ELF-1 (cell line): ENCODE results near the gene SERINC4.
A peak's percentile ranks its signal among the peaks of the same experiment; 100 is the strongest.
"Not testable (repeated sequence)": the region's sequence is repeated elsewhere in the genome, so short reads cannot be mapped to it uniquely, and the experiment has no call there.

ENCODE experiments used
- DNase-seq: peaks from one replicate; pipeline ENCODE4 v3.0.0-alpha.2; 2016; ENCODE audit warnings: low read depth, low spot score

Gene SERINC4

GRCh38 chr15:43799945-43800285 is at the start of gene SERINC4:
Gene SERINC4 (minus strand): TSS chr15:43800220. CDS start chr15:43799986, 234 bp downstream.
- DNase-seq: no peak

- no peak for DNase-seq
Measured at GRCh38 chr15:43845421-43845820, 45.4 kb upstream of the SERINC4 start.

GRCh38 chr15:43832485-43832884 is 32.5 kb upstream of the SERINC4 start:
- DNase-seq: not testable (repeated sequence)

- not testable (repeated sequence) for DNase-seq
Measured at GRCh38 chr15:43831519-43832052, 31.6 kb upstream of the SERINC4 start.

DNA sequence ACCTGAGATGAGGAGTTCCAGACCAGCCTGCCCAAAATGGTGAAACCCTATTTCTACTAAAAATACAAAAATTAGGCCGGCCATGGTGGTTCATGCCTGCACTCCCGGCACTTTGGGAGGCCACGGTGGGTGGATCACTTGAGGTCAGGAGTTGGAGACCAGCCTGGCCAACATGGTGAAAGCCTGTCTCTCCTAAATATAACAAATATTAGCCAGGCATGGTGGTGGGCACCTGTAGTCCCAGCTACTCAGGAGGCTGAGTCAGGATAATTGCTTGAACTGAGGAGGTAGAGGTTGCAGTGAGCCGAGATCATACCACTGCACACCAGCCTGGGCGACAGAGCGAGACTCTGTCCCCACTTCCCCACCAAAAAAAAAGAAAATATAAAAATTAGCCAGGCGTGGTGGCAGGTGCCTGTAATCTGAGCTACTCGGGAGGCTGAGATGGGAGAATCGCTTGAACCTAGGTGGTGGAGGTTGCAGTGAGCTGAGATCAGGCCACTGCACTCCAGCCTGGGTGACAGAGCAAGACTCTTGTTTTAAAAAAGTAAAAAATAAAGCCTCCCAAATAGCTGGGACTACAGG is 30.8 kb upstream of the SERINC4 start:
- DNase-seq: not testable (repeated sequence)

GRCh38 chr15:43829951-43830540 is 30.0 kb upstream of the SERINC4 start:
- DNase-seq: not testable (repeated sequence)

- DNase-seq: no peak
Measured at GRCh38 chr15:43828061-43828657, 28.1 kb upstream of the SERINC4 start.

DNA sequence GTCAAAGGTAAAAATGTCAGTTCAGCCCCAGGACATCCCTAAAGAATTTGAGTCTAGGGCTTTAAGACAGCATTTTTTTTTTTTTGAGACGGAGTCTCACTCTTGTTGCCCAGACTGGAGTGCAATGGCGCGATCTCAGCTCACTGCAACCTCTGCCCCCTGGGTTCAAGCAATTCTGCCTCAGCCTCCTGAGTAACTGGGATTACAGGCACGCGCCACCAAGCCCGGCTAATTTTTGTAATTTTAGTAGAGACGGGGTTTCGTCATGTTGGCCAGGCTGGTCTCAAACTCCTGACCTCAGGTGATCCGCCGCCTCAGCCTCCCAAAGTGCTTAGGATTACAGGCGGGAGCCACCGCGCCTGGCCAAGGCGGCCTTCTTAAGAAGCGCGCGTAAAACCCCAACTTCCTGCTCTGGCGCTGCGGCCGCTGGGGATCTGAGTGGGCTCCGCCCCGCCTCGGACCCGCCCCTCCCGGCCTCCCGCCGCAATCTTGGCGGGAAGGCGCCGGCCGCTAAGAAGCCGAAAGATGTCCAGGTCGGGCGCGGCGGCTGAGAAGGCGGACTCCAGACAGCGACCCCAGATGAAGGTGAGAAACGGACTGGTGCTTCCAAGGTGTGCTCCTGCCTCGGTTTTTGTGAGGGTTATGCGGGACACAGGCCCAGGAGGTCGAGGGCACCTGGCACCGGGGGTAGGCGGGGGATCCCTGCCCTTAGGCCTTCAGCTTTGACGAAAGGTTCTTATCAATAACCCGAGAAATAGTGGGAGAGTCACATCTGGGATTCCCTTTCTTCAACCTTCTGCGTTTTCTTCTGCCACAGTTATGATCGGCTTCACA is 26.7 kb upstream of the SERINC4 start, which contains the start of gene WDR76:
Gene WDR76 (plus strand): TSS at position 495 of the 834 bp plus-strand sequence. CDS start 31 bp downstream, at position 526.
- peak; percentile 93 for DNase-seq

DNA sequence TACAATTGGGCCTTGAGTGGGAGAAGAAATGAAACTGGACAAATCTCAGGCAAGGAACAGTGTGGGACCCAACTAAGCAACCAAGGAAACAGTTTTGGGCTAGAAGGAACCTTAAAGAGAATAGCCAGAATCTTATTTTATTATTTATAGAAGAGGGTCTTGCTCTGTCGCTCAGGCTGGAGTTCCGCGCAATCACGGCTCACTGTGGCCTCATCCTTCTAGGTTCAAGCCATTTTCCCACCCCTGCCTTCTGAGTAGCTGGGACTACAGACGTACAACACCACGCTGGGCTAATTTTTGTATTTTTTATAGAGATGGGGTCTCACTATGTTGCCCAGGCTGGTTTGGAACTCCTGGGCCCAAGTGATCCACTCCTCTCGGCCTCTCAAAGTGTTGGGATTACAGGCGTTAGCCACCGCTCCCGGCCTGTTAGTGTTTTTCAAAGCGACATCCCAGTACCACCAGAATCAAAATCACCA is 26.0 kb upstream of the SERINC4 start:
- peak; percentile 18 for DNase-seq

DNA sequence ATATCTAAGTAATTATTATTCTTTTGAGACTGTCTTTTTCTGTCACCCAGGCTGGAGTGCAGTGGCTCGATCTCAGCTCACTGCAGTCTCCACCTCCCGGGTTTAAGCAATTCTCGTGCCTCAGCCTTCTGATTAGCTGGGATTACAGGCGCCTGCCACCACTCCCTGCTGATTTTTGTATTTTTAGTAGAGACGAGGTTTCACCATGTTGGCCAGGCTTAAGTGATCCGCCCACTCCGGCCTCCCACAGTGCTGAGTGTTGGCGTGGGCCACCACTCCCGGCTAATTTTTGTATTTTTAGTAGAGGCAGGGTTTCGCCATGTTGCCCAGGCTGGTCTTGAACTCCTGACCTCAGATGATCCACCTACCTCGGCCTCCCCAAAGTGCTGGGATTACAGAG is 25.3 kb upstream of the SERINC4 start:
- DNase-seq: not testable (repeated sequence)

DNA sequence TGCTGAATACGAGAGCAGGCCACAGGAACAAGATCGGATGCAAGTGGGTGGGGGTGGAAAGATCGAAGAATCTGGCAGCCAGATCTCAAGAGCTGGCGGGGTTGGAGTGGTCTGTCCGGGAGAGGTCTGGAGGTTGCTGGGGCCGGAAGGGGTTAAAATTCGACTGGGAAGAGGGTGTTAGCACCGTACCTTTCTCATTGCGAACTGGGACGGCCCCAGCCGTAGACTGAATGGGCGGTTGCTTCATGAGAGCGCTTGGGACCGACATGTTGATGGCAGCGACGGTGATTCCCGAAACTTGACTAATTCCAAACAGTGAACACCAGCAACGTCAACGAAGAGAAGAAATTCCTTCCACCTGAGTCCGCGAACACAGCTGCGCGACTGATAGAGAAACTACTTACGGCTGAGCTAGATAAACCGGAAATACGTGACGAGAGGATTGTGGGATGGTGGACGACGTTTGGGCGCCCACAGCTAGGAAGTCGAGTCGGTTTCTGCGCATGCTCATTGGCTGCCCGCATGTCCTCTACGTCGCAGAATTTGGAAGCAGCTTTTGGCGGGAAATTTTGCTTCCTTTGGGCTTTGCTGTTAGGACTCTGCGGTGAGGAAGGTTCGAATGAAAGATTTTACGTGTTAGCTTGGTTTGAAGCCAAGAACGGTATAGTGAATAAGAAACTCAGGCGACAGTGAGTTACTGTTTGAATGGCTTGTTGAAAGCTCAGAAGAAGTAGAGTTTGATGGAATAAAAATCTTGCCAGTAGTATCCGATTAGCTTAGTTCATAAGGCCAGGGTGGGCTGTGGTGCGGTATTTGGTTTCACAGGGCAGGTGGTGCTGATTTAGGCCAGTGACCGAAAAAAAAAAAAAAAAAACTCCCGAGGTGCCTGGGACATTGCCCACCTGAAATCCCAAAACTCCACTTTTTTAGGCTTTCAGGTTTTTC is 24.6 kb upstream of the SERINC4 start, which contains the start of gene MFAP1:
Gene MFAP1 (minus strand): TSS at position 389 of the 945 bp plus-strand sequence. CDS start 121 bp downstream, at position 268.
- peak; percentile 96 for DNase-seq

GRCh38 chr15:43821505-43821904 is 21.5 kb upstream of the SERINC4 start:
- no peak for DNase-seq

GRCh38 chr15:43815064-43815463 is 15.0 kb upstream of the SERINC4 start:
- not testable (repeated sequence) for DNase-seq

DNA sequence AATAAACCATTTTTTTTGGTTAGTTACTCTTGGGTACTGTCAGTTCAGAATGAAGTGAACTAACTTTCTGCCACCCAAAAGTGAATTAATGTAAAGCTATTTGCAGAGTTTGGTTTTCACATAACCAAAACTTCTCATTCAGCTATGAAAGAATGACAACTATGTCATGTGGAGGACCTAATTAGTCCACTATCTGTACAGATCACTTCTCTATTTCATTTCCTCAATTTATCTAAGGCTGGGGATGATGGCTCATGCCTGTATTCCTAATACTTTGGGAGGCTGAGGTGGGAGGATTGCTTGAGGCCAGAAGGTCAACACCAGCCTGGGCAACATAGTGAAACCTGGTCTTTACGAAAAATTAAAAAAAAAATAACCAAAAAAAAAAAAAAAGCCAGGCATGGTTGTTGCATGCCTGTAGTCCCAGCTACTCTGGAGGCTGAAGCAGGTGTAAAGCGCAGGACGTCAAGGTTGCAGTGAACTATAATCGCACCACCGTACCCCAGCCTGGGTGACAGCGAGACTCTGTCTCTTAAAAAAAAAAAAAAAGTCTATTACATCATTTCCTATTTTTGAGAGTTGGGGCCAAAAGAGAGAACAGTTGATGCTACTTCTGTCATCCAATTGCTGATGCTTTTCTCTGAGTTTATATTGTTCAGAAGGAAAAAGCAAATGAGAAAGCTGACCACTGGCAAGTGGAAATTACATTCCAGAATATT is 9.1 kb upstream of the SERINC4 start:
- no peak for DNase-seq

DNA sequence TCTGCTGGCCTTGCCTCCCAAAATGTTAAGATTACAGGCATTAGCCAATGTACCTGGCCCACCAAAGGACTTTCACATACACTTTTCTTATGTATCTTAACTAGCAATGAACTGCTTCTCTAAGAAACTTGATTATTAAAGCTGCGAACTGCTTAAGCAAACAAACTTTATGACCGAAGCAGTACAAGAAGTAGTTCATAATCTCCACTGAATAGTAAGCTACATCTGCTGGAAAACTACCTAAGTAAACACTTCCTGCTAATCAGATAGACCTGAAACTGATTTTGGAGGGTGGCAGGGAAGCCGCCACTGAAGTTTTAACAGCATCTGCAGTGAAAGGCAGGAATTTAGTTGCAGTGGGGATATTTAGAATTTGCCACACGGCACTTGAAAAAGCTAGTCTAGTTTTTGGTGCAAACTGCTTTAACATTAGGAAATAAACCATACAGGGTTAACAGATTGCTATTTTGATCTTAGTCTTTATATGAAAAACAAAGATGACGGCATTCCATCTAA is 8.5 kb upstream of the SERINC4 start:
- no peak for DNase-seq

DNA sequence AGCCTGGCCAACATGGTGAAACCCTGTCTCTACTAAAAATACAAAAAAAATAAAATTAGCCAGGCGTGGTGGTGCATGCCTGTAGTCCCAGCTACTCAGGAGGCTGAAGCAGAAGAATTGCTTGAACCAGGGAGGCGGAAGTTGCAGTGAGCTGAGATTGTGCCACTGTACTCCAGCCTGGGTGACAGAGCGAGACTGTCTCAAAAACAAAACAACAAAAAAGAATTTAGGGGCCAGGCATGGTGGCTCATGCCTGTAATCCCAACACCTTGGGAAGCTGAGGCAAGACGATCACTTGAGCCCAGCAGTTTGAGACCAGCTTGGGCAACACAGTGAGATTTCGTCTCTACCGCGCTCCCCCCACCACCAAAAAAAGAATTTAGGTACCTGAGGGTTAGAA is 2.7 kb upstream of the SERINC4 start:
- not testable (repeated sequence) for DNase-seq

- peak; percentile 91 for DNase-seq
Measured at GRCh38 chr15:43800286-43801141, 494 bp upstream of the SERINC4 start, which contains the start of gene HYPK. Gene HYPK (plus strand): TSS chr15:43800599. CDS start chr15:43800623, 24 bp downstream.

DNA sequence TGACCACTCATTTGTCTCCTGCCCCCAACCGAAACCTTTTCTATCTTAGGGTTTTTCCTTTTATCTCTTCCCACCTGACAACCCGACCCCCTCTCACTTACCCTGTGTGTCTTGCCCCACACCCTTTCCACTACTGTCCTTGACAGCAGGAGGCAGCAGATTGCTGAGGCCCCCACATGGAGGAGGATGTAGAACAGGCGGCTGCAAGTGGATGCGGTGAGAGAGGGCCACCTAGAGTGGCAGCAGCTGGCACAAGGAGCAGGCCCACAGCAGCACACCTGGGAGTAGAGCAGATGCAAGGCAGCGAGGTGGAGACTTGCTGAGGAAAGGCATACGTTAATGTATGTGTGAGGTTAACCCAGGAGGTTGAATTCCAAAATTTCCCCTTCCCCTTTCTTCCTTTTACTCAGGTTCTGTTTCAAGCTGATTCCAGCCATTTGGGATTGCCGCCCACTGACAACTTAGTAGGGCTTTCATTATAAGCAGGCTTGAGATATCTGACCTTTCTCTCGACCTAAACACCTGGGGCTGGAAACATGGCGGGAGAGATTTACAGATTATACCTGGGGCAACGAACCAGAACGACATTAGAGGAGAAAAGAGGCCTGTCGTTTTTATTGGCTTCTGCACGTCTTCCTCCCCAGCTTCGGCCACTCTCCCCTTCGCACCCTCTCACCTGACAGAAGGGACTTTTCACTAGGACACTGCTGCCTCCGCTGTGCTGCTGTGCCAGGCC is 643 bp downstream of the SERINC4 start:
- DNase-seq: no peak
